Stimulated activated CD8-positive, alpha-beta memory T cell treated with anti-CD3 and anti-CD28 coated beads, Interleukin-15, amount 100 ng/mL, for 24 hours (primary cell): Measurements from ENCODE around the gene HAPLN1.

Experiments used
- DNase-seq: peaks from one replicate; pipeline ENCODE4 v3.0.0-alpha.2; 2020; ENCODE audit warnings: low read depth

The HAPLN1 gene

DNA sequence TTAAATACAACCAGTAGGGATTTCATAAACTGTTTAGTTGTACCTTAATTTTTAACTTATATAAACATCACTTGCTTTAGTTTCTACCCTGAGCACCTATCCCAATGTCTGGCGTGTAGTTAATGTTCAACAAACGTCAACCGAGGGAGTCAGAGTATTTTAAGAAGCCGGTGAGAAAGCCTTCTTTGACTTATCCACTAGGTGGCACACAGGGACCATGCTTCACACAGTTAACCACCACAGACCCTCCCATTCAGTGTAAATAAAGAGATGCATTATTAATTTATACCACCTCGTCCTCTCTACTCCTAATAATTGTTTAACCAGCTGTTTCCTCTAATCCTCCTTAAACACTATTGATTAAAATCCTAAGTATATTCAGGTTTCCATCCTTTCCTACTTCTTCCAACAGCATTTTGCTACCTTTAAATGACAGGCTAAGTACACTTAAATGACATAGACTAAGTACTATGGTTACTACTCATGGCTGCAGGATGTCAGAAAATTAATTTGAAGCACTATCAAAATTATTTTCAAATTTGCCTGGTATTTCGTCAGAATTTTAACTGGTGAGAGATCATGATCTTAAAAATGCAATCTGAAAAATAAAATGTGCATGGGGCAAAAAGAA lies 2.3 kb downstream of the HAPLN1 start:
- no peak for DNase-seq

DNA sequence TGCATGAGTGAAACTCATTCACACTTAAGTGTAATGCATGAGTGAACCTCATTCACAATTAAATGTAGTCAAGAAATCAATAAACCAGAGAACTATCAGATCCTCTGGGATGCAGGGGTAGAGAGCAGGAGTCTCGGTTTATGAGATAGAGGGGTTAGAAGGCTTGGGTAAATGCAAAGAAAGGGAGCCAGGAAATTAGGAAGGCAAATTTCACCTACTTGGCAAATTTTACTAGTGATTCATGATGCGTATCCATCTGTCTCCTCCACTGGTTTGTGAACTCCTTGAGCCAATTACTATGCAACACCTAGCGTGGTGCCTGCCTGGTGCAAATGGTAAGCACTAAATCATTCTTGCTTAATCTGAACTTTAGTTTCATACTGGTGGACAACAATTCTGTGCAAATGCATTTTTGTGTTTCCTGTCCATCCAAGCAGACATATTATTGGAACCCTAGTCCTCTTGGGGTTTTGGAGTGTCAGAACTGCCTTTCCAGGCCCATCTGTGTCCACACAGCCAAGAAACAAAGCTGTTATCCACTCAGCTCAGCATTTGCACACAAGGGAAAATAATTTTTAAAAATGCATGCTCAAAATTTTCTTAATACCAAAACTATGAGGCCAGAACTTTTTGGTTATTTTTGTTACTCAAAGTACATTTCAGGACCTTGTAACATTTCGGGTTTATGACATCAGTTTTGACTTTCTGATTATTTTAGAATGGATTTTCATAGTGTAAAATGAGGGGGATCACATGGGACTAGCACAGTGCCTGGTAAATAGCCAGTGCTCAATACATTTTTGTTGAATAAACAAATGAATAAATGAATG lies 5.2 kb downstream of the HAPLN1 start:
- DNase-seq = no peak

DNA sequence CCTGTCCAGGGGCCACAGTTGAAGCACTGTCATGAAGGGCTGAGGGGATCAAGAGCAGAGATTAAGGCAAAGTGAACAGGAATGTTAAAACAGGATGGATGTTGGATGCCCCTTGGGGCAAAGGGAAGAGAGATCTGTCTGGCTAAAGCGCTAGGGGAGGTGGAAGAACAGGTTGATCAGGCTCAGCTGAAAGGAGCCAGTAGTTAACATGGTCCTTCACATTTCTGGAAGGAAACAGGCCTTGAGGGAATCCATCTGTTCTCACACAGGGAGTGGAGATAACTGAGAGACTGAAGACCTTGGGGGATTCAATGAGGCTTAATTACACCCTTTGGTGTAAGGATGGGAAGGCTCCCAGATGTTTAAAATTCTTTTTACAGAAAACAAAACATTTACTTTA lies 5.8 kb downstream of the HAPLN1 start:
- DNase-seq = no peak

DNA sequence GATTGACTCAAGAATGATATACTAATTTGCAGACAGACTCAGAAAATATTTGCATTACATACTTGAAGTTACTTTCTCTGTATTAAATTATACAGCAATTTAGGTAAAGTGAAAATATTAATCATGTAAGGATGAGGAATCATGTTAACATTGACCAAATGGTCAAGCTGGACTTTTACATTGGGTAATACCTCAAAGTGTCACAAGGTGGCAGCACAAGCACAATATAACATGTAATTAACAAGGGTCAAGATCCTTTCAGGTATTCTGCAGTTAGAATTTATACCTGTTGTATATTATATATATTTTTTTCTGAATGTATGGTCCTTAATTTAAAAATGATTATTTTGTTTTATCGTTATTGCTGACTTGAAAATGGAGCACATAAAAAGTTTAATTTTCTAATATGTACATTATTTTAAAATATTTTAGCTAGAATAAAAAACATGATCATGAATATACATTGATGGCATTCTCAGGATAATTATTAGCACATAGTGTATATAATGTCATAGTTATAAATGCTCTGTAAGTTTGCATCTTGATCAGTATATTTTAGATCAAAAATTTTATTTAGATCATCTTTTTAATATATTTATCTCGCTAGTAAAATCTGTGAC lies 8.6 kb downstream of the HAPLN1 start:
- DNase-seq = no peak

DNA sequence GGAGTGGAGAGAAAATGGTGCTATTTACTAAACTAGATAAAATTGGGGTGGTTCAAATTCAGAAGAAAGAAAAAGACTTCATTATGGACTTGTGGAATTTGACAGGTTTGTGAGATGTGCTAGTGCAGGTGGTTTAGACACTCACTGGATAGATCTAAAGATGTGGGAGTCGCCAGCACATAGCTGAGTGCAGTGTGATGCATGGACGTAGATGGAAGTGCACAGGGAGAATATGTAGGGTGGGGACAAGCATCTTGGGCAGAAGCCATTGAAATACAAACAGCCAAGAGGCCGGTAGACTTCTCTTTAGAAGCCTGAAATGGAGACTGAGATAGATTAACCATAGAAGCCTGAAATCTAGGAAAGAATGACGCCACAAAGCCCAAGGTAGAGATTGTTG lies 10.7 kb downstream of the HAPLN1 start:
- DNase-seq = no peak

DNA sequence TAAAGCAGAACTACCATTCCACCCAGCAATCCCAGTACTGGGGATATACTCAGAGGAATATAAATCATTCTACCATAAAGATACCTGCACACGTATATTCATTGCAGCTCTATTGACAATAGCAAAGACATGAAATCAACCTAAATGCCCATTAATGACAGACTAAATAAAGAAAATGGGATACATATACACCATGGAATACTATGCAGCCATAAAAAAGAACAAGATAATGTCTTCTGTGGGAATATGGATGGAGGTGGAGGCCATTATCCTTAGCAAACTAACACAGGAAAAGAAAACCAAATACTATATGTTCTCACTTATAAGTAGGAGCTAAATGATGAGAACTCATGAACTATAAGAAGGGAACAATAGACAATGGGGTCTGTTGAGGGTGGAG lies 12.5 kb downstream of the HAPLN1 start:
- no peak for DNase-seq

DNA sequence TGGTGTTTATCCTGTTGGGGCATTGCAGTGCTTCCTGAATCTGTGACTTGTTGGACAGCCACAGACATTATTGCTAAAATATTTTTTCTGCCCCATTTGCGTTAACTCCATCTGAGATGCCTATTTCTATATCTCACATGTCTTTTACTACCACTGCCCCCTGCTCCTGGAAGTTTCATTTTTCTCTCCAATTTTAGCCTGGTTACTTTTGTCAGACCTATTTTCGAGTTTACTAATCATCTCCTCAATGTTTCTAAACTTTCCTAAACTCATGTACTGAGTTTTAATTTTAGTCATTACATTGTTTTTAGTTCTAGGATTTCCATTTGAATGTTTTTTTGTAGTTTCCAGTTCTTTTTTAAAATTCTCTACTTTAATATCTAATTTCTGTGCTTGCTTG lies 17.6 kb downstream of the HAPLN1 start:
- DNase-seq = no peak

DNA sequence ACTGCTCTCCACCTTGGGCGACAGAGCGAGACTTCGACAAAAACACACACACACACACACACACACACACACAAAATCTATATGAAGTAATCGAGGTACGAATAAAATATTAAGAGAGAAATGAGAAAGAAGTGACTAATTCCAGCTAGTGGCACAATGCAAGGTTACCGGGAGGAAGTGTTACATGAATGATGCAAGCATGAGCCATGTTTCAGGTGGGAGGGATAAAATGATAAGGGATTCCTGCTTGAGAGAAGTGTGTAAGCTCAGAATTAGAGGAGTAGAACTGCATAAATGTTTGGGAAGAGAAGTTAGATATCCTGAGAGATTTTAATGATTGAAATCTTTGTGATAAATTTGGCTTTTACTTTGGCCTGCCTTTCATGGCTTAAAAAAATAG lies 18.8 kb downstream of the HAPLN1 start:
- no peak for DNase-seq

DNA sequence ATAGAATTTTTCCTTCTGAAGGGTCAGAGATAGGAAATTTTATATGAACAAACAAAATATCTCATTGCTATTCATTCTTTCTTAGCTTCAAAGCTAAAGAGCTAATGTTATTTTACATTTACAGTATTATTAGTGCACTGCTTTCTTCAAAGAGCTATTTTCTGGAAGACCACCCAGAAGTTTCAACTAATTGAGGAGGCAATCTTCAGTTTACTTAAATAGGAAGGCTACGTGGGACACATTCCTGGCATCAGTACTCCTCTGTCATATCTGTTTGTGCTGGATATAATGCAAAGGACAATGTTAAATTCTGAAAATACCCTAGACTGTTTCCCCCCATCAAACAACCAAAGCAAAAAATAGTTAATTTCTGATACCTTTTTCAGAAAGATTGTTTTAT lies 30.8 kb downstream of the HAPLN1 start:
- DNase-seq = no peak

DNA sequence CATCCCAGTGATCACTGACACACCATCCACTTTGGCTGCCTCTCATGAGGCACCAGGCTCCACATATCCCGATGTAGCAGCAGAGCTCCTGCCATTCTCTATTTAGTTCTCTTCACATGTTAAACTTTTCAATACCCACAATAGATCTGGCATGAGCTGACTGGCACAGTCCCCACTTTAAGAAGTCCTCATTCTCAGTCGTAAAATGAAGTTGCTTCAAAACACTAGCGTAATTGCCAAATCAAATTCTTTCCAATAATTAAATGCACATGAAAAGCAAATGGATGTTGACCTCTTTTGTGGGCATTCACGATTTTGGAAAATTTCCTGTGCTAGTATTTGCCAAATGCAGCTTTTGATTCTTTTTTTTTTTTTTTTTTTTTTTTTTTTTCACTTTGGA lies 32.4 kb downstream of the HAPLN1 start:
- DNase-seq = no peak

DNA sequence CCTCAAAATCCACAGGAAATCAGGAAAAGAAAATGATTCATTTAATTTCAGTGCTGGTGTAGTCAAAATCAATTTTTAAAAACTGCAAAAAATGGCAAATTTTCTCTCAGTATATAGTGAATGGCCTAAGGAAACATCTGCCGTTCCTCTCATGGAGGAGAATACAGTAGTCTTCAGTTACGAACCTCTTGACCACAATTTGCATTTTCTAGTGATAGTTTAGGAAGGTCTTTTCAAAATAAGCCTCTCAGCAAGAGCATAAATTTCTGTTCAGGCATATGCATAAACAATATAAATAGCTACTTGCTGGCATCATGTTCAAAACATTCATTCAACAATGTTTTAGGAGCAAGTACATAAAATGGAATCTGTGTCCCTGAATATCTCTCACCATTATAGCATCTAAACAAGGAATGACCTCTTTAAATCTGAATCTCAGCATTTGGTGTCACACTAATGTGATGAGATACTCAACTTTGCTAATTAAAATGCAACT lies 33.5 kb downstream of the HAPLN1 start:
- no peak for DNase-seq

DNA sequence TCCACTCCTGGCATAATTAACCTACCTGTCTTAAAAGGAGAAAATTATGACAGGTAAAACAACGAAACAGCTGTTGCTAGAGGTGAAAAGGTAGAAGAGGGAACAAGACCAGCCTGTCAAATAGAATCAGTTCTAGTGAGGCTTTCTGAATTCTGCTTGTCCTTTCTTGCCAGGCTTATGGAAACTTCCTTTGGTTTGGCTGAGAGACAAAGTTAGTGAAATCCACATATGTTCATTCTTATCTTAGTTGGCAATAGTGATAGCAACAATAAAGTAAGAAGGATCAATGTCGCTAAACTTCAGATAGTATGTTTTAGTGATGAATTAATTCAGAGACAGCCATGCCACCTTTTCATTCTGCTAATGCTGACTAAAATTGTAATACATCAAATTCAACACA lies 34.4 kb downstream of the HAPLN1 start:
- no peak for DNase-seq

DNA sequence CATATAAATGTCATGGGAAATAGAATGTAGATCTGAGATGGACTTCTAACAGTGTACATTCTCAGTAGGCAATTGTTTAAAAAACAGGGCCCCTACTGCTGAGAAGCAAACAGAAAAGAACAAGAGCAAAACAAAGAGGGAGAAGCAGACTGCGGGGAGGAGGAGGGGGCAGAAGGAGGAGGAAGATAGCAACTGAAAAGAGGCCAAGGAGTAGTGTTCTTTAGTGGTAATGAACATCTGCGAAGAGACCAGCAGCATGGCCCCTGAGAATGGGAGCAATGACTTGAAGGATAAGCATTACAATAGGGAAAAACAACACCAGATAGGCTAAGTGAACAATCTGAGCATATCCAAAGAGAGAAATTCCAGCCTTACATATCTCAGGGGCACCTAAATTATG lies 36.8 kb downstream of the HAPLN1 start:
- no peak for DNase-seq

DNA sequence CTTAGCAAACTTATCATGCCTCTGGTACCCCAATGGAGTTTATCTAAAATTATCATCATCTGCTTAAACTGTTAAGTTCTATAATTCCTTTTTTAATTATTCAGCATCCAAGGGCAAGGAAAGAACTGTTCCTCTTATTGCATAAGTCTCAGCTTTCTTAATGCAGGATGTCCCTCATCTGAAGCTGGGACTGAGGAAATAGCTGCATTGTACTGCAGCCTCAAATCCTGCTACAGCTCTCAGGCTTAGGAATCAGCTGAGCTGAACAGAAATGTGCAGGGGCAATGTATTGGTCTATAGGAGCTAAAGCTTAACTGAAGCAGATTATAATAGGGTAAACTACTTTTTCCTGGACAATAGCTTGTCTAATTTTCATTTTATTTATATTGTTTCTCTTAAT lies 48.0 kb downstream of the HAPLN1 start:
- no peak for DNase-seq

DNA sequence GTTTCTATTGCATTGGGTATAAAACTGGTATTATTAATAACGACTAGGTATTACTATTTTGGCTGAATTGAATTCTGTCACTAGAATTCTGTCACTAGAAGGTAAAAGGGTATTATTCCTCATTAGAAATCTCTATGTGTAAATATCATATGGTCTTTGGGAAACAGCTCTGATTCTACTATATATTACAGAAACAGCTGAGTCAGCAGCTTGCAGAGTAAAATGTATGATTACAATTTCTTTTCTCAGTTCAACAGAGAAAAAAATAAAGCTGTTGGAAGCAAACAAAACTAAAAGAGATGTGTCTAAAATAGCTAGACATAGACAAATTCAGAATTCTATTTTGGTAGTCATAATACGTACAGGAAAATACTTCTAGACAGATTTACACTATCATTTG lies 48.5 kb downstream of the HAPLN1 start:
- no peak for DNase-seq

DNA sequence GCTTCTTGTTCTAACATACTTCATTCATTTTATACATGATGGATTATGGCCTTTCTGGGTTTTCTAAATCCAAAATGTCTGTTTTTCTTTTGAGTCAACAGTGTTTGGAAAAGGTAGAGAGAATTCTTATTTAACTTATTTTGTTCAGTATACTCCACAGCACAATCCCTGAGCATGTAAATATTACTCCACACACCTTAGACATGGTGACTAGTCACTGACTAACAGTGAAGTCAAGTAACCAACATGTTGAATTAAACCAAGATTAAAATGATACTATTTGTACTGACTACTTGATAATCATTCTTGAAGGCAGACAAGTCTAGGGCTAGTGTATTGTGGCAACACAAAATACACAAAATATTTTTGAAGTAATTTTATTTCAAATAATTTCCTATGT lies 55.0 kb downstream of the HAPLN1 start:
- DNase-seq = no peak

DNA sequence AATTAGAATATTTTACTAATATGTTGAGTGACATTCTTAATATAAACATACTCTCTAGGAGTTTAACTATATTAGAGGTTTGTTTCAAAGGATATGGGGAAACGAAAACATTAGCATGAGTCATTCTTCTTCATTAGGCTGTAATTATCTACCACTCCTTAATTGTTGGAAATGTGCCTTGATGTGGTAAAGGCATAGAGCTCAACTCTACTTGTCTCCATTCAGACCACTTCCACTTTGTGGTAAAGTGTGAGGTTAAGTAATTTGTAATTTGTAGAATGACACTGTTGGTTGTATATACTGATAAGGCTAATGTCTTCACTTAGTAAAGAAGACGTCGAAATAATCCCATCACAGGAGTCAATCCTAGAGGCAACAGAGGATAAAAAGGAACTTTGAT lies 58.1 kb downstream of the HAPLN1 start:
- no peak for DNase-seq

DNA sequence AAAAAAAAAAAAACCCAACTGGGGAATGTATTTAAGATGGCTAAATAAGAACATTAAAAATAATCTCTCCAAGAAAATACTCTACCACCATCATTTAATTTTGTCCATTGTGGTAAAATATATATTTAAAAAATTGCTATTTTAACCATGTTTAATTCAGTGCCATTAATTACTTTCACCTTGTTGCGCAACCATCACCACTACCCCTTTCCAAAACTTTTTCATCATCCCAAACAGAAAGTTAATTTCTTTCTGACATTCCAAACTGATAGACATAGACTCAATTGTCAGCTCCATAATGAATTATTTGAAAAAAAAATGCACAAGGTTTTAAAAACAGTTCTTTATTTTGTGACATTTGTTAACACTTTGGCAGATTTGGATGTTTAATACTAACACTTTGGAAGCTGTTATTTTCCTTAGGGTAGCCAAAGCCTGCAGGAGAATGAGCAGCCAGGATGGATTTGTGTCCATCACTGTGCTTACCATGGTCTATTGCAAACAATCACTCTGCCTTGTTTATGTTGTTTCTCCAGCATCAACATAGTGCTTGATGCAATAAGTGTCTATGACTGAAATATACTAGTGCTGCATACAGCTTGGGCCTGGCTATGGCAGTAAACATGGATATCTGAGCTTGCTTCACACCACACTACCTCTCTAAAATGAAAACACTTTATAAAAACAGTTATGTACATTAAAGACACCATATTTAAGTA lies 62.7 kb downstream of the HAPLN1 start:
- DNase-seq = no peak

DNA sequence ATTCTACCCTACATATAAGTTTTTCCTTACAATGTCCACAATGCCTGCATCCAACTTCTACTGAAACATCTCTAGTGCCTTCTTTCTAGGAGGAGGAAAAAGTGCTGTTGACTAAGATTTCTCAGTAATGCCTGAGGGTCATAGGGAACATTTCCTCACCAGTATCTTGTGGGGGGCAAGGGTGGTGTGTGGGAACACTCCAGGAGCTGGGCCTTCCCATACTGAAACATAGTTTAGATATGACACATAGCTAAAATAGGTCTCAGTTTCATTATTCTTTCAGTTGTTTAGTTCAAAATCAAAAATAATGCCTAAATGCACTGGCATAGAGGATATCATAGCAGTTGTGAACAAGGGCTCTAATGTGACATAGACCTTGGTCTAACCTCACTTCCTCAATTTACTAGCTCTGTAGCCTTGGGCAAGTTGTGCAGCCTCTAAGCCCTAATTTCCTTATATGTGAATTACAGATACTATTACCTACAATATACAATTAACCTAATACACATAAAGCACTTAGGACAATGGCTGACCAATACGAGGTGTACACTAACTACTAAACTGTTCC lies 66.1 kb downstream of the HAPLN1 start:
- no peak for DNase-seq

DNA sequence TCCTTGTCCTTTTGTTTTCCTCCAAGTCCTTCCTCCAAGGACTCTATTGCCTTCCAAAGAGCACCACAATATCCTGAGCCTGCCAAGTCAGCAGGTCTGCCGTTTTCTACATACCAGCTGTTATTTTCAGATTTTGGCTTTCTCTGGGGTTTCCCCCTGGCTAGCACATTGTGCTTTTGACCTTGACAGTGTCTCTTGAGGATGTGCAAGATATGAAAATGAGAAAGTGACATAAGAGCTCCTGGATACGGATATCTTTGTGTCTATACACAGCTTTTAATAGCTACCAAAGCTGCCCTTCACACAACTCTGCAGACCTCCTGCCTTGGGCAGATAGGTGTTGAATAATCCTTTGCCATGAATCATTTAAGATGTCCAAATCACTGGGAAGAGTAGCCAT lies 67.0 kb downstream of the HAPLN1 start:
- DNase-seq = no peak

DNA sequence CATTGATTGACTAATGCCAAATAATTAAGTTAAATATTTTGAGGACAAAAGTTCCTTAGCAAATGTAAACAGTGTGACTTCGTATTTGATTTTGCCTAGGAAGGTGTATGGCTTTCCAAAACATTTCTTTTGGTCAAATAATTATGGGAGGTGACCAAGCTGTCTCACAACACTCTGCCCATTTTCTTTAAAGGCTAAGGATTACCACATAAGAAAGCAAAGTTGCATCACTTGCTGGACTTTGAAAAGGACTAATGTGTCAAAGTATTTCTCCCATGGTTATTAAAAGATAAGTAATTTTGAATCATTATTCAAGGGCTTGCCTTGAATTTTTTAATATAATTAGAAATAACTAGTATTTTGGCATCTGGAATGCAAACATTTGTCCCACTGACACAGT lies 74.7 kb downstream of the HAPLN1 start:
- no peak for DNase-seq

DNA sequence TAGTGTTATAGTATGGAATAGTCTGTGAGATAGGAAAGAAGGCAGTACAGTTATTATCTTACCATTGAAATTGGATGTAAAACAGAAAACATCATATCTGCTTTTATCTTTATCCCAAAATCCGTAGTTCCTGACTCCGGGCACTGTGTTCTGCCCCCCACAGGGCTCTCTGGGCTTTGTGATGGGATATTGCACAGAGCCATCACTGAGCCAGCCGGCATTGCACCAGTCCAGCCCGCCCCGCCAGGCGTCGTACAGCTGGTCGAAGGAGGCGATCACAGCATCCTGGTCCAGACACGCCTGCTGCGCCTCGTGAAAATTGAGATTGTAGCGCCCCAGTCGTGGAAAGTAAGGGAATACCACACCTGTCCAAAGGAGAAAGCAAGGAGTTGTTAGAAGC lies 76.4 kb downstream of the HAPLN1 start:
- DNase-seq = no peak
